Right lobe of liver (tissue), 4 donors: ENCODE data around the gene OPCML.

Experiments used
- CTCF ChIP-seq, 4 donors: fragments of 200-600 bp in 3 of 4; fragments of 450-650 bp in 1 of 4; IDR thresholded peaks; one replicate each; pipeline versions ENCODE4 v1.5.1 to v1.8.0; 2016 to 2022; ENCODE audit warnings: antibody characterized with exemption in 4 of 4, mild to moderate bottlenecking in 2 of 4
- POLR2A ChIP-seq: fragments of 450-650 bp; IDR thresholded peaks from one replicate; pipeline ENCODE4 v1.6.1; 2017; ENCODE audit warnings: antibody characterized with exemption, mild to moderate bottlenecking
- donor health status: DM: no; HTN: no; CAD: no.
- donor health status: DM: no; HTN: no; CAD: no.
- donor health status: DM: no; HTN: yes; CAD: no.

- no peak for TF ChIP-seq CTCF (IDR thresholded peaks at IDR 0.05)
- no peak for TF ChIP-seq POLR2A
These were observed 996.5 kb downstream of the OPCML start for GRCh38 chr11:132535830-132536229.
